Measurements from ENCODE around the gene SLC2A10.
A peak's percentile ranks its signal among the peaks of the same experiment; 100 is the strongest.

Gene SLC2A10

DNA sequence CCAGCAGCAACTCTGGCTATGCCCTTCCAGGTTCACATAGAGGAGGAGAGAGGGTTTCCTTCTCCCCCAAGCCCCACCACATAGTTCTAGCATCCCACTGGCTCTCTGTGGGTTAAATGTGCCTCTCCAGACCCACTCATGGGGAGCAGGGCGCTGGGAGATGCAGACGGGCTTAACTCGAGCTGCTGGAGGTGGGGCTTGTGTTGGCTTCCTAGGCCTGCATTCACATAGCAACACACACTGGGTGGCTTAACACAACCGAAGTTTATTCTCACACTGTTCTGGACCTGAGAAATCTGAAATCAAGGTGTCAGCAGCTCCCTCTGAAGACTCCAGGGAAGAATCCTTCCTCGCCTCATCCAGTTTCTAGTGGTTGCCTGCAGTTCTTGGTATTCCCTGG lies 33.6 kb downstream of the SLC2A10 start:
- no peaks in the 10 kb centered on the region for H3K9me3 ChIP-seq (ENCODE audit: severe bottlenecking)
- ATAC-seq (ENCODE audit: low read depth) (no peak), DNase-seq (ENCODE audit: low spot score) (no peak)
- no peaks in the 10 kb centered on the region for H3K27me3 ChIP-seq (ENCODE audit: insufficient read depth, poor library complexity, severe bottlenecking)
- H3K27ac ChIP-seq (ENCODE audit: poor library complexity, severe bottlenecking) = no peak overlapping the region
- H3K36me3 ChIP-seq (ENCODE audit: low read depth) = no peaks in the 10 kb centered on the region
- TF ChIP-seq, protein P1, sequence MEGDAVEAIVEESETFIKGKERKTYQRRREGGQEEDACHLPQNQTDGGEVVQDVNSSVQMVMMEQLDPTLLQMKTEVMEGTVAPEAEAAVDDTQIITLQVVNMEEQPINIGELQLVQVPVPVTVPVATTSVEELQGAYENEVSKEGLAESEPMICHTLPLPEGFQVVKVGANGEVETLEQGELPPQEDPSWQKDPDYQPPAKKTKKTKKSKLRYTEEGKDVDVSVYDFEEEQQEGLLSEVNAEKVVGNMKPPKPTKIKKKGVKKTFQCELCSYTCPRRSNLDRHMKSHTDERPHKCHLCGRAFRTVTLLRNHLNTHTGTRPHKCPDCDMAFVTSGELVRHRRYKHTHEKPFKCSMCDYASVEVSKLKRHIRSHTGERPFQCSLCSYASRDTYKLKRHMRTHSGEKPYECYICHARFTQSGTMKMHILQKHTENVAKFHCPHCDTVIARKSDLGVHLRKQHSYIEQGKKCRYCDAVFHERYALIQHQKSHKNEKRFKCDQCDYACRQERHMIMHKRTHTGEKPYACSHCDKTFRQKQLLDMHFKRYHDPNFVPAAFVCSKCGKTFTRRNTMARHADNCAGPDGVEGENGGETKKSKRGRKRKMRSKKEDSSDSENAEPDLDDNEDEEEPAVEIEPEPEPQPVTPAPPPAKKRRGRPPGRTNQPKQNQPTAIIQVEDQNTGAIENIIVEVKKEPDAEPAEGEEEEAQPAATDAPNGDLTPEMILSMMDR (IDR thresholded peaks at IDR 0.05; ENCODE audit: poor library complexity, severe bottlenecking) = no peak
- peaks cover 30% of the 10 kb centered on the region for H3K4me1 ChIP-seq (ENCODE audit: insufficient read depth, poor library complexity, severe bottlenecking)
- H3K4me3 ChIP-seq (ENCODE audit: severe bottlenecking) = no peak overlapping the region

DNA sequence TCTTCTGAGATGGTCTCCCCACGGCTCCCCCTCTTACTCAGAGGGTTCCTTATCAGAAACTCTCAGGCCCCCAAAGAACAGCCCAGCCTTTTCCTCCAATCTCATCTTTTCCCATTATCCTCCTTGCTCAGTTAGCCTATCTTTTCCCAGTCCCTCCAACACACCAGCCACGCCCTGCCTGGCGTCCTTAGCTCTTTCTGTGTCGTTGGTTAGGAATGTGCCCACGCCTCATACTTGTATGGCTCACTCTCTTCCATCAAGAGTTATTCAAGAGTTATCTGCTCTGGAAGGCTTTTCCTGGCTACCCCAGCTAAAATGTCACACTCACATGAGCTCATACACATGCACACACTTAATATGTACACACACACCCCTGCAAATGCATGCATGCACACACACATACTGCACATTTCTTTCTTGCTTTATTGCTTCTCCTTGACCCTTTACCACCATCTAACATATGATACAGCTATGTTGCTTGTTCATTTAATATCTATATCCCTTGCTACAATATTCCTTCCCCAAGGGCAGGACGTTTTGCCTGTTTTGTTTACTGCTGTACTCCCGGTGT lies 37.6 kb downstream of the SLC2A10 start:
- peak; percentile 89 for ATAC-seq (ENCODE audit: low read depth)
- Histone ChIP-seq H3K27ac (ENCODE audit: poor library complexity, severe bottlenecking) (no peak overlapping the region), H3K9me3 (ENCODE audit: severe bottlenecking) (no peaks in the 10 kb centered on the region), H3K4me1 (ENCODE audit: insufficient read depth, poor library complexity, severe bottlenecking) (peaks cover 16% of the 10 kb centered on the region), H3K27me3 (ENCODE audit: insufficient read depth, poor library complexity, severe bottlenecking) (no peaks in the 10 kb centered on the region), H3K4me3 (ENCODE audit: severe bottlenecking) (no peak overlapping the region), H3K36me3 (ENCODE audit: low read depth) (no peaks in the 10 kb centered on the region)
- no peak for DNase-seq (ENCODE audit: low spot score)
- TF ChIP-seq, protein P1 (IDR thresholded peaks at IDR 0.05; ENCODE audit: poor library complexity, severe bottlenecking) = no peak

DNA sequence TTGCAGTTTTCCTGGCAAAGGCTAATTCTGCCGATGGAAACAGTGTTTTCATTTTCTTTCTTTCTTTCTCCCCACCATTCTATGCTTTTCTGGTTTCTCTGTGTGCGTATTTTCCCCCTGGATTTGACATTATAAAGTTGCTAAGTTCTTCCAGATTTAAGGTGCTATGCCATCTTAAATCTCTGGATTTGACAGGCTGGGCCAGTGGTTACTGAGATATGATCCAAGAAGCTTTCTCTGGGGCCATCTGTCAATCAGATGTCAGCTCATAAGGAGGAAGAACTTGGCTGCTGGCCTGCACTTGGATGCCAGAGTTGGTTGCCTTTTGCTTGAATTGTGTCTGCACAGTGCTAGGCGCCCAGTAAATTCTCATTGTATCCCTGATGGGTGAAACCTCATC lies 39.7 kb downstream of the SLC2A10 start:
- Histone ChIP-seq H3K36me3 (ENCODE audit: low read depth) (no peaks in the 10 kb centered on the region), H3K27me3 (ENCODE audit: insufficient read depth, poor library complexity, severe bottlenecking) (no peaks in the 10 kb centered on the region), H3K4me1 (ENCODE audit: insufficient read depth, poor library complexity, severe bottlenecking) (peaks cover 16% of the 10 kb centered on the region), H3K9me3 (ENCODE audit: severe bottlenecking) (no peaks in the 10 kb centered on the region), H3K4me3 (ENCODE audit: severe bottlenecking) (no peak overlapping the region), H3K27ac (ENCODE audit: poor library complexity, severe bottlenecking) (no peak overlapping the region)
- TF ChIP-seq, protein P1 (IDR thresholded peaks at IDR 0.05; ENCODE audit: poor library complexity, severe bottlenecking) = no peak
- ATAC-seq (ENCODE audit: low read depth) (no peak), DNase-seq (ENCODE audit: low spot score) (no peak)

DNA sequence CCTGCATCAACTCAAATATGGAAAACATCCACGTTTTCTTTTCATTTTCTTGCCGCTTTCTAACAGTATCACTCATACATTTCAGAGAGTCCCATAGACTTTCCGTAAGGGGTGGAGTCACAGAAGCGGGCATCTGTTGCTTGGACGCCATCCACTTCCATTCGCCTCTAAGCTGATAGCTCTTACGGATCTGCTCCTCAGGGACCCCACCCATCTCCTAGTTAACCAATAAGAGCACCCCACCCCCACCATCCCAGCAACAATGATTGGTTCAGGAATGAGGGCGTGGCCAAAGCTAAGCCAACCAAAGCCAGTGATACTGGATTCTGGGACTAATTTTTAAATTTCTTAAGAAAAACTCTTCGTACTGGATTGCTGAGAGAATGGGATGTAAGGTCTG lies 42.4 kb downstream of the SLC2A10 start:
- no peaks in the 10 kb centered on the region for H3K9me3 ChIP-seq (ENCODE audit: severe bottlenecking)
- H3K36me3 ChIP-seq (ENCODE audit: low read depth) = no peaks in the 10 kb centered on the region
- peaks cover 13% of the 10 kb centered on the region for H3K4me1 ChIP-seq (ENCODE audit: insufficient read depth, poor library complexity, severe bottlenecking)
- no peak overlapping the region for H3K4me3 ChIP-seq (ENCODE audit: severe bottlenecking)
- DNase-seq (ENCODE audit: low spot score) (no peak), ATAC-seq (ENCODE audit: low read depth) (no peak)
- TF ChIP-seq, protein P1 (IDR thresholded peaks at IDR 0.05; ENCODE audit: poor library complexity, severe bottlenecking) = no peak
- no peaks in the 10 kb centered on the region for H3K27me3 ChIP-seq (ENCODE audit: insufficient read depth, poor library complexity, severe bottlenecking)
- no peak overlapping the region for H3K27ac ChIP-seq (ENCODE audit: poor library complexity, severe bottlenecking)

DNA sequence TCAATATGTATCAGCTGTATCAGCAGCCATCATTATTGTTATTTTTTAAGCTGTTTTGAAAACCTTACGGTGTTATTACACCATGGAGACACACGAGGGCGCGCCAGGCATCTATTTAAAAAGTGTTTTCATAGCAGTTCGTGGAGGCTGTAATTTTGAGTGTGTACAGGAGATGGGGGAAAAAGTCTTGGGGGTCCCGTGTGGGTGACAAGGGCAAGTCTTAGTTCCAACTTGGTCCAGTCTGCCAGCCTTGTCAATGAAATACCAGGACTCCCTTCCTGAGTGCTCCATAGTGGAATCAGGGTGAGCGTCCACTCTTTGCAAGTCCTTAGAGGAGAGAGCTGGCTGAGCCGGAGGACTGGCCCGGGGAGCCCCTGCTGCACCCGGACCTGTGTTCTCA lies 43.3 kb downstream of the SLC2A10 start:
- DNase-seq (ENCODE audit: low spot score) (no peak), ATAC-seq (ENCODE audit: low read depth) (peak; percentile 28)
- no peaks in the 10 kb centered on the region for H3K36me3 ChIP-seq (ENCODE audit: low read depth)
- TF ChIP-seq, protein P1 (IDR thresholded peaks at IDR 0.05; ENCODE audit: poor library complexity, severe bottlenecking) = peak; percentile 100
- no peak overlapping the region for H3K4me3 ChIP-seq (ENCODE audit: severe bottlenecking)
- H3K4me1 ChIP-seq (ENCODE audit: insufficient read depth, poor library complexity, severe bottlenecking) = peaks cover 5% of the 10 kb centered on the region
- no peaks in the 10 kb centered on the region for H3K27me3 ChIP-seq (ENCODE audit: insufficient read depth, poor library complexity, severe bottlenecking)
- no peak overlapping the region for H3K27ac ChIP-seq (ENCODE audit: poor library complexity, severe bottlenecking)
- no peaks in the 10 kb centered on the region for H3K9me3 ChIP-seq (ENCODE audit: severe bottlenecking)
